Right atrium auricular region (tissue), 2 donors: ENCODE measurements around the gene SACM1L. TPM values are rescaled to one million over a fixed set of nuclear protein-coding genes. Genes with fewer than 3 reads are reported as not detected.

Source experiments
- DNase-seq: peaks from one replicate; pipeline ENCODE4 v3.0.0-alpha.2; 2019; ENCODE audit warnings: low spot score
- H3K27ac ChIP-seq, 2 donors: fragments of 200-600 bp; sonication (generic); 1 replicate in 1 of 2; 2 replicates in 1 of 2; pipeline ENCODE4 v1.5.1; 2016 to 2019
- H3K27me3 ChIP-seq, 2 donors: fragments of 200-600 bp; sonication (generic); one replicate each; pipeline versions ENCODE4 v1.5.1 to v1.6.0; 2017 to 2019
- H3K36me3 ChIP-seq: fragments of 200-600 bp; sonication (generic); one replicate; pipeline ENCODE4 v1.5.1; 2016
- H3K4me1 ChIP-seq, 2 donors: fragments of 200-600 bp; sonication (generic); one replicate each; pipeline versions ENCODE4 v1.5.1 to v1.6.0; 2017 to 2019
- H3K4me3 ChIP-seq, 2 donors: fragments of 200-600 bp; sonication (generic); 1 replicate in 1 of 2; 2 replicates in 1 of 2; pipeline ENCODE4 v1.5.1; 2017 to 2019; ENCODE audit warnings: mild to moderate bottlenecking in 1 of 2, moderate library complexity in 1 of 2
- H3K9me3 ChIP-seq, 2 donors: fragments of 200-600 bp; sonication (generic); one replicate each; pipeline ENCODE4 v1.5.1; 2019
- total RNA-seq, 2 donors: library from RNA; depleted of rRNA; stranded (reverse); fragments of >200 nt; gene quantifications; one replicate each; pipeline ENCODE4 v1.1.0, GENCODE V29; 2016
- TF ChIP-seq, protein P1 (sequence below), 2 donors: fragments of 200-600 bp; sonication (generic); IDR thresholded peaks; one replicate each; pipeline ENCODE4 v1.5.1; 2019; ENCODE audit warnings: antibody characterized with exemption in 2 of 2

The SACM1L gene
- total RNA-seq, 2 donors from 2014 or later: 16.6 to 18.7 TPM

DNA sequence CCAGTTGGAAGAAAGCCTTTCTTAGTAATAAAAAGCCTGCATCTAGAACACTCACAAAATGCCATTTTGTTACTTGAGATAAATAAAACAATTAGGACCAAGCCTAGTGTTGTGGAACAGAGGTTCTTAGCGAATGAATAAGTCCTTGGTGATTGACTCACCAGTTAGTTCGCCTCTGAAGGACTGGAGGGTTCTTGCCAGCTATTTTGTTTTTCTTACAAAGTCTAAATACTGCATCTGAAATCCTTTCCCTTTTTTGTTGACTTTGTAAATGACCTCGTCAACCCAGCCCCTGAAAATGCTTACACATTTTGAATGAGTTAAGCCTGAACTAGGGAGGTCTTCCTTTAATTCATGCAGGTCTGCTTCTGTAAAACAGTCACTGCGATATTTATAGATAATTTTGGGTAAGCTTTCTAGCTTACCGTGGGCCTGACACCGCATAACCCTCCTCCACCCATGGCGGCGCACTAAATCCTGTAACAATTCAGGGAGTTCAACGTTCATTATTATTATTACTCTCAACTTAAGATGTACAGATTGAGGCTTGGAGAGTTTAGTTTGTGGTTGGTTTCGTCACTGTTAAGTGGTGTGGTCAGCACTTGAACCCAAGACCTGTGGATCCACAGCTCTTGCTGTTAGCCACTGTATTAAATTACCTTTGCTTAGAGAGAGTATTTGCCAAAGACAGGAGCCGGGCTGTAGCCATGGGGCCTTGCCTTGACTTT is 45.0 kb upstream of the SACM1L start:
- no peak for DNase-seq
- TF ChIP-seq, protein P1, sequence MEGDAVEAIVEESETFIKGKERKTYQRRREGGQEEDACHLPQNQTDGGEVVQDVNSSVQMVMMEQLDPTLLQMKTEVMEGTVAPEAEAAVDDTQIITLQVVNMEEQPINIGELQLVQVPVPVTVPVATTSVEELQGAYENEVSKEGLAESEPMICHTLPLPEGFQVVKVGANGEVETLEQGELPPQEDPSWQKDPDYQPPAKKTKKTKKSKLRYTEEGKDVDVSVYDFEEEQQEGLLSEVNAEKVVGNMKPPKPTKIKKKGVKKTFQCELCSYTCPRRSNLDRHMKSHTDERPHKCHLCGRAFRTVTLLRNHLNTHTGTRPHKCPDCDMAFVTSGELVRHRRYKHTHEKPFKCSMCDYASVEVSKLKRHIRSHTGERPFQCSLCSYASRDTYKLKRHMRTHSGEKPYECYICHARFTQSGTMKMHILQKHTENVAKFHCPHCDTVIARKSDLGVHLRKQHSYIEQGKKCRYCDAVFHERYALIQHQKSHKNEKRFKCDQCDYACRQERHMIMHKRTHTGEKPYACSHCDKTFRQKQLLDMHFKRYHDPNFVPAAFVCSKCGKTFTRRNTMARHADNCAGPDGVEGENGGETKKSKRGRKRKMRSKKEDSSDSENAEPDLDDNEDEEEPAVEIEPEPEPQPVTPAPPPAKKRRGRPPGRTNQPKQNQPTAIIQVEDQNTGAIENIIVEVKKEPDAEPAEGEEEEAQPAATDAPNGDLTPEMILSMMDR (IDR thresholded peaks at IDR 0.05): no peak
- no peak overlapping the region for H3K27ac ChIP-seq
- H3K4me1 ChIP-seq: peaks cover 0 to 47% of the 10 kb centered on the region in 2 donors
- no peaks in the 10 kb centered on the region for H3K27me3 ChIP-seq
- no peaks in the 10 kb centered on the region for H3K9me3 ChIP-seq
- H3K36me3 ChIP-seq: peaks cover 4% of the 10 kb centered on the region
- no peak overlapping the region for H3K4me3 ChIP-seq

DNA sequence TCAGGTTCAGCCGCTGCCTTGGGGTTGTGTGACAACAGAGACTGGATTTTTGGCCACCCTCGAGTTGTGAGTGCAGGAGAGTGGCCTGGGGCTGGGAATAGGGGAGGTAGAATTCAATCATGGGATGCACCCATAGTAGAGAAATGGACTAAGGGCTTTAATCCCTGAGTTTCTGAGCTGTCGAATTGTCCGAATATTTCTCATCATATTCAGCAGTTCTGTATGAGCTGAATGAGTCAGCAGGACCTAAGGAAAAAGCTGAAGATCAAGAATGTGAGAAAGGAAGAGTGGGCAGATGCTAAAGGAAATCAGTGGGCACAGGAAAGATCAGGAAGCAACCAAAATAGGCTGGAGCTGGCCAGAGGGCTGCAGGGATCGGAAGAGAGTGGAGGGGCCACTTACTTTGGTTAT is 44.4 kb upstream of the SACM1L start:
- H3K27me3 ChIP-seq: no peaks in the 10 kb centered on the region
- no peak overlapping the region for H3K27ac ChIP-seq
- TF ChIP-seq, protein P1 (IDR thresholded peaks at IDR 0.05): no peak
- no peaks in the 10 kb centered on the region for H3K9me3 ChIP-seq
- H3K4me1 ChIP-seq: peaks cover 0 to 47% of the 10 kb centered on the region in 2 donors
- no peak for DNase-seq
- H3K36me3 ChIP-seq: peaks cover 4% of the 10 kb centered on the region
- no peak overlapping the region for H3K4me3 ChIP-seq

DNA sequence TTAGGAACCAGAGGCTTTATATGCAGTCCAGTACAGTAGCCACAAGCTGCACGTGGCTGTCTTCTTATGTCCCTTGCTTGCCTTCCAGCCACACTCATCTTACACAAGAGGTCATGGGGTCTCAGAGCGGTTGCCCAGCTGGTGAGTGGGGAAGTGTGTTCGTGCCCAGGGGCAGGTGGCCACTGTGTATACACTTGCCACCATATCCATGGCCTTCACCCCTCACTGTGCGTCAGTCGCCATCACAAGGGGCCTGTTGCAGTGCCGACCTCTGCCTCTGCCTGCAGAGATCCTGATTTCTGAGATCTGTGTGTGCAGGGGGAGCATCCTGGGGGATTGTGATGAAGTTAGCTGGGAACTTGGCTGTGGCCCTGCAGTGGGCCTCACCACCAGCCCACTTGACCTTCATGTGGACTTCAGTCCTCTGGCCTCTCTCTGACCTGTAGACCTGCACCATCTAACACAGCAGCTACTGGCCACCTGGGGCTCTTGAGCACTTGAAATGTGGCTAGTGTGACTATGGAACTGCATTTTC is 43.1 kb upstream of the SACM1L start:
- no peaks in the 10 kb centered on the region for H3K27me3 ChIP-seq
- TF ChIP-seq, protein P1 (IDR thresholded peaks at IDR 0.05): no peak
- no peaks in the 10 kb centered on the region for H3K9me3 ChIP-seq
- no peak for DNase-seq
- no peaks in the 10 kb centered on the region for H3K36me3 ChIP-seq
- peak overlapping the region; percentile 60 to 61 for H3K27ac ChIP-seq
- H3K4me3 ChIP-seq: no peak overlapping the region
- H3K4me1 ChIP-seq: peaks cover 0 to 41% of the 10 kb centered on the region in 2 donors

DNA sequence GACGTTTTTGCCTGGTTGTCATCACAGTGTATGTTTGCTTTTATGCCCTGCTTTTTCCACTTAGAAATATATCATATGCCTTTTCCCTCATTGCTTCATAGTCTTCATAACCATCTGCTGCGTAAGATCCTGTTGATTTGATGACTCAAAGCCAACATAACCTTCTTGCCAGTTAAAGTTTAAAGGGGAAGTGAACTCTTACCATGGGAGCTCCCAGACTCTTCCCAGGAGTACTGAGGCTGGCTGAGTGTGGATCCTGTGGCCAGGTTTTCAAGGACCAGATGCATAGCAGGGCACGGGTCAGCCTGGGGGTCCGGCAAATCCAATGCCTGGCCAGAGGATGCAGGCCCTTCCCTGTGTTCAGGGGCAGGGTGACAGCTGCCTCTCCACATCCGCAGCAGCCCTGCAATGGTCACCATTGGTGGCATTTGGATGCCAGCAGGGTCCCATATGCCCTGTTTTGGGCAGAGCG is 42.0 kb upstream of the SACM1L start:
- no peaks in the 10 kb centered on the region for H3K36me3 ChIP-seq
- H3K9me3 ChIP-seq: no peaks in the 10 kb centered on the region
- peaks cover 0 to 41% of the 10 kb centered on the region in 2 donors for H3K4me1 ChIP-seq
- no peak overlapping the region for H3K4me3 ChIP-seq
- H3K27me3 ChIP-seq: no peaks in the 10 kb centered on the region
- no peak for DNase-seq
- peak overlapping the region; percentile 60 to 61 for H3K27ac ChIP-seq
- TF ChIP-seq, protein P1 (IDR thresholded peaks at IDR 0.05): no peak

DNA sequence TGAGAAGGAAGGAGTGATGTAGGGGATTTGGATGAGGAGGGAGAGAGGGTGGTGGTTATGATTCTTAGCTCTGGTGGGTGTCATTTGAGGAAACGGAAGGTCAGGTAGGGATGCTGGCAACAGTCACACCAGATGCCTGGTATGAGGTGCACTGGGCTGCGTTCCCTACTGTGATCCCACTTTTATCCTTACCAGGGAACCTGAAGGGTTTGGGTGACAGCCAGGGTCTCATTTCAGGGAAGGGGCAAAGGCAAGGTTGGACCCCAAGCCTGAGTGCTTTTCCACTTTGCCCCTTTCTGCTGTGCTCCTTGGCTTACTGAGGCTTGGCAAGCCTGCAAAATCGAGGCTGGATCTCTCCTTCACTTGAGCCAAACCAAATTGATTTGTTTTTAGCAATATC is 36.0 kb upstream of the SACM1L start:
- Histone ChIP-seq H3K36me3 (no peaks in the 10 kb centered on the region), H3K27me3 (no peaks in the 10 kb centered on the region), H3K9me3 (no peaks in the 10 kb centered on the region), H3K27ac (peak overlapping the region in 1 of 2 donors; percentile 4), H3K4me1 (peaks cover 0 to 34% of the 10 kb centered on the region in 2 donors), H3K4me3 (no peak overlapping the region)
- DNase-seq: no peak
- TF ChIP-seq, protein P1 (IDR thresholded peaks at IDR 0.05): no peak
